PC-3 (cell line): ENCODE measurements around the gene SPATA2.

Experiments
- CTCF ChIP-seq: fragments of 300-600 bp; sonication (generic); conservative IDR thresholded peaks from 2 replicates; pipeline ENCODE4 v1.5.1; 2017; ENCODE audit warnings: antibody characterized with exemption, low read depth, mild to moderate bottlenecking, low read length
- EZH2 ChIP-seq: fragments of 300-600 bp; sonication (generic); IDR thresholded peaks from one replicate; pipeline ENCODE4 v1.6.1; 2017; ENCODE audit warnings: antibody characterized with exemption, mild to moderate bottlenecking, low read length; ENCODE audit not compliant: unreplicated experiment

GRCh38 chr20:49868538-49868937 is 46.8 kb downstream of the SPATA2 start:
- TF ChIP-seq CTCF (no peak), EZH2 (no peak)
